Liver (tissue), 3 donors: ENCODE results near the gene GRN.

Source experiments
- FOXA1 ChIP-seq: IDR thresholded peaks from 2 replicates; pipeline ENCODE4 v1.6.1; 2016; ENCODE audit warnings: antibody characterized with exemption
- RAD21 ChIP-seq, 2 donors: IDR thresholded peaks; 2 replicates each; pipeline ENCODE4 v1.6.1; 2016; ENCODE audit warnings: antibody characterized with exemption in 2 of 2, mild to moderate bottlenecking in 2 of 2
- SP1 ChIP-seq: IDR thresholded peaks from 2 replicates; pipeline ENCODE4 v1.6.1; 2018; ENCODE audit warnings: antibody characterized with exemption, mild to moderate bottlenecking
- TAF1 ChIP-seq: conservative IDR thresholded peaks from 2 replicates; pipeline ENCODE4 v1.6.1; 2016; ENCODE audit warnings: antibody characterized with exemption, mild to moderate bottlenecking
- TF ChIP-seq, protein P1 (sequence below): fragments of 150-350 bp; IDR thresholded peaks from 2 replicates; pipeline ENCODE4 v1.5.1; 2017; ENCODE audit warnings: improper control_type of control experiment, low read depth, low read length; ENCODE audit not compliant: missing input control
- TF ChIP-seq, protein P2 (sequence below): IDR thresholded peaks from 2 replicates; pipeline ENCODE4 v1.6.1; 2016; ENCODE audit warnings: antibody characterized with exemption
- TF ChIP-seq, protein P3 (sequence below): IDR thresholded peaks from 2 replicates; pipeline ENCODE4 v1.6.1; 2016; ENCODE audit warnings: antibody characterized with exemption, mild to moderate bottlenecking
- donor health status: healthy.
- donor health status: healthy.

DNA sequence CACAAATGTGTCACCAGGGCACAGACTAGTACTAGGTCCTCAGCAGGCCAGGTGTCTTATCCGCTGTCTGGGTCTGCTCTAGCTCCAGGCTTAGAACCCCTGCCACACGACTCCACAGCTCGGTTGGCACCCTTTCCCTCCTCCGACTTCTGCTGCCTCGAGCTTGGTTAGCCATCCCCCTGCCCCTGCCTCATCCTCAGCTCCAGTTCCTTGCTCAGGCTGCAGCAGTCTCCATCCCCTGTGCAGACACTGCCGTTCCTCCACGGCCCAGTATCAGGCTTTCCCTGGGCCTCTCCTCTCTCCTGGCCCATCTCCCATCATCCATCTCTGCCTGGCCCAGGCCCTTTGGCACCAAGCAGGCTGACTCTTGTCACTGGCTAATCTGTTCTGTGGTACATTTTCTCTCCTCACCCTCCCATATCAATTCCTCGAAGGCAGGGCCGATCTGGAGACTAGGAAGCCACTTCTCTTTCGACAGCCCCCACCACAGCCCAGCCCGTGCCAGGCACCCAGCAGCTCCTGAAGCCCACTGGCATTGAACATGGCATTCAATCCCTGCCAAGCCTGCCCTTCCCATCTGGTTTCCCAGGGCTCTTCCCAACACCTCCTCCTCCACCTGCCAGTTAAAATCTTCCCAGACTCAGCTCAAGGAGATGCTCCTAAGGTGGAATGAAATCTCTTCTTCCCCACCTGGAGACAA lies 1.4 kb upstream of the GRN start:
- TF ChIP-seq, protein P1, sequence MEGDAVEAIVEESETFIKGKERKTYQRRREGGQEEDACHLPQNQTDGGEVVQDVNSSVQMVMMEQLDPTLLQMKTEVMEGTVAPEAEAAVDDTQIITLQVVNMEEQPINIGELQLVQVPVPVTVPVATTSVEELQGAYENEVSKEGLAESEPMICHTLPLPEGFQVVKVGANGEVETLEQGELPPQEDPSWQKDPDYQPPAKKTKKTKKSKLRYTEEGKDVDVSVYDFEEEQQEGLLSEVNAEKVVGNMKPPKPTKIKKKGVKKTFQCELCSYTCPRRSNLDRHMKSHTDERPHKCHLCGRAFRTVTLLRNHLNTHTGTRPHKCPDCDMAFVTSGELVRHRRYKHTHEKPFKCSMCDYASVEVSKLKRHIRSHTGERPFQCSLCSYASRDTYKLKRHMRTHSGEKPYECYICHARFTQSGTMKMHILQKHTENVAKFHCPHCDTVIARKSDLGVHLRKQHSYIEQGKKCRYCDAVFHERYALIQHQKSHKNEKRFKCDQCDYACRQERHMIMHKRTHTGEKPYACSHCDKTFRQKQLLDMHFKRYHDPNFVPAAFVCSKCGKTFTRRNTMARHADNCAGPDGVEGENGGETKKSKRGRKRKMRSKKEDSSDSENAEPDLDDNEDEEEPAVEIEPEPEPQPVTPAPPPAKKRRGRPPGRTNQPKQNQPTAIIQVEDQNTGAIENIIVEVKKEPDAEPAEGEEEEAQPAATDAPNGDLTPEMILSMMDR, result no peak
- TF ChIP-seq TAF1 (no peak), SP1 (no peak), RAD21 (IDR thresholded peaks at IDR 0.05) (no peak), FOXA1 (no peak)
- TF ChIP-seq, protein P2, sequence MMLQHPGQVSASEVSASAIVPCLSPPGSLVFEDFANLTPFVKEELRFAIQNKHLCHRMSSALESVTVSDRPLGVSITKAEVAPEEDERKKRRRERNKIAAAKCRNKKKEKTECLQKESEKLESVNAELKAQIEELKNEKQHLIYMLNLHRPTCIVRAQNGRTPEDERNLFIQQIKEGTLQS, result no peak
- TF ChIP-seq, protein P3, sequence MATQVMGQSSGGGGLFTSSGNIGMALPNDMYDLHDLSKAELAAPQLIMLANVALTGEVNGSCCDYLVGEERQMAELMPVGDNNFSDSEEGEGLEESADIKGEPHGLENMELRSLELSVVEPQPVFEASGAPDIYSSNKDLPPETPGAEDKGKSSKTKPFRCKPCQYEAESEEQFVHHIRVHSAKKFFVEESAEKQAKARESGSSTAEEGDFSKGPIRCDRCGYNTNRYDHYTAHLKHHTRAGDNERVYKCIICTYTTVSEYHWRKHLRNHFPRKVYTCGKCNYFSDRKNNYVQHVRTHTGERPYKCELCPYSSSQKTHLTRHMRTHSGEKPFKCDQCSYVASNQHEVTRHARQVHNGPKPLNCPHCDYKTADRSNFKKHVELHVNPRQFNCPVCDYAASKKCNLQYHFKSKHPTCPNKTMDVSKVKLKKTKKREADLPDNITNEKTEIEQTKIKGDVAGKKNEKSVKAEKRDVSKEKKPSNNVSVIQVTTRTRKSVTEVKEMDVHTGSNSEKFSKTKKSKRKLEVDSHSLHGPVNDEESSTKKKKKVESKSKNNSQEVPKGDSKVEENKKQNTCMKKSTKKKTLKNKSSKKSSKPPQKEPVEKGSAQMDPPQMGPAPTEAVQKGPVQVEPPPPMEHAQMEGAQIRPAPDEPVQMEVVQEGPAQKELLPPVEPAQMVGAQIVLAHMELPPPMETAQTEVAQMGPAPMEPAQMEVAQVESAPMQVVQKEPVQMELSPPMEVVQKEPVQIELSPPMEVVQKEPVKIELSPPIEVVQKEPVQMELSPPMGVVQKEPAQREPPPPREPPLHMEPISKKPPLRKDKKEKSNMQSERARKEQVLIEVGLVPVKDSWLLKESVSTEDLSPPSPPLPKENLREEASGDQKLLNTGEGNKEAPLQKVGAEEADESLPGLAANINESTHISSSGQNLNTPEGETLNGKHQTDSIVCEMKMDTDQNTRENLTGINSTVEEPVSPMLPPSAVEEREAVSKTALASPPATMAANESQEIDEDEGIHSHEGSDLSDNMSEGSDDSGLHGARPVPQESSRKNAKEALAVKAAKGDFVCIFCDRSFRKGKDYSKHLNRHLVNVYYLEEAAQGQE, result no peak
